ENCODE results near the gene CNTF. TPM values are rescaled to one million over a fixed set of nuclear protein-coding genes. Genes with fewer than 3 reads are reported as not detected.

The CNTF gene
- total and polyA plus RNA-seq, 2 experiments from 2014 or later, result 0.46 to 1.6 TPM

DNA sequence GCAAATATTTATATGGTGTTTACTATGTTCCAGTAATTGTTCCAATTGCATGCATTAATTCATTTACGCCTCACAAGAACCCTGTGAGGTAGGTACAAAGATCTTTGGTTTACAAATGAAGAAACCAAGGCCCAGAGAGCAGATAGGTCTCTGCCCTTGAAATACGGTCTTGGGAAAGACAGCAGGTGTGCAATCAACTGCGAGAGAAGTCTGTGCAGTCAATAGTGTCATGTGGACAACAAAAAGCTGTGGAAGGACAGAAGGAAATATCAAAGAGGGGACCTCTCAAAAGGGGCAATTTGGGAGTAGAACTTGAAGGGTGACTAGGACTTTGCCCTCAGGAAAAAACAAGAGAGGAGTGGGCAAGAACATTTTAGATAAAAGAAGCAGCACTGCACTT lies 8.9 kb downstream of the CNTF start:
- no peak overlapping the region for H2AFZ ChIP-seq
- no peak for DNase-seq
- H3K9ac ChIP-seq, result no peak overlapping the region
- H3K9me2 ChIP-seq (ENCODE audit: insufficient read depth), result no peaks in the 10 kb centered on the region
- no peaks in the 10 kb centered on the region for H3K9me3 ChIP-seq (ENCODE audit: low read depth)
- H3F3A ChIP-seq (ENCODE audit: insufficient read depth), result peaks cover 31% of the 10 kb centered on the region
- in situ Hi-C loops (cut with MboI), result no loop called here
- no peaks in the 10 kb centered on the region for H4K20me1 ChIP-seq (ENCODE audit: insufficient read depth)
- no peak overlapping the region for H3K4me3 ChIP-seq
- no peak overlapping the region for H3K27ac ChIP-seq
- TF ChIP-seq EZH2phosphoT487 (IDR thresholded peaks at IDR 0.05; ENCODE audit: insufficient read depth, low read depth) (no peak), EZH2 (IDR thresholded peaks at IDR 0.05; ENCODE audit: insufficient read depth, poor library complexity, severe bottlenecking) (no peak)
- H3K79me2 ChIP-seq (ENCODE audit: insufficient read depth), result no peaks in the 10 kb centered on the region
- no peaks in the 10 kb centered on the region for H3K27me3 ChIP-seq (replicated peaks; ENCODE audit: insufficient read depth)
- H3K36me3 ChIP-seq (ENCODE audit: low read depth), result no peaks in the 10 kb centered on the region
- H3K4me2 ChIP-seq (ENCODE audit: unreplicated experiment), result no peak overlapping the region
- peaks cover 33% of the 10 kb centered on the region for H3K4me1 ChIP-seq (ENCODE audit: insufficient read depth)
- WGBS, 2 experiments (ENCODE audit: low coverage in 1 of 2, low lambda C conversion rate in 2 of 2, missing lambda C conversion rate in 2 of 2), result 96 to 98% methylated on average over 3 of the region's 3 CpGs

DNA sequence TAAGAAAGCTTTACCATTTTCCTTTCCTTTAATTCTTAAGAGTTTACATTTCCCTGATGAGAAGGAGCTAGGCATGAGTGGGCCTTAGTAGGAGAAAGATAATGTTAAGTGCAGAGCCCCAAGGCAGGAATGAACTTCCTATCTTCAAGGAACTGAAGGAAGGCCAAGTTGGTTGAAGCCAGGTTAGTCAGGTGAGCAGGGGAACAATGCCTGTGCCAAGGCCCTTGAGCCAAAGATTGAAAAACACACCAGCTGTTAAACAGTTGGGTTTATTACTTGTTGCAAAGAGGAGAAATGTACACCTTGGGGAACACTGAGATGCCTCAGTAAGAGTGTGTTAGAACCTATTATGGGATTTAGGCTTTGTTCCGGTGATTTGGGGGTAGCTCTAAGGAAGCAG lies 10.0 kb downstream of the CNTF start:
- TF ChIP-seq EZH2 (IDR thresholded peaks at IDR 0.05; ENCODE audit: insufficient read depth, poor library complexity, severe bottlenecking), result no peak
- no peak for TF ChIP-seq EZH2phosphoT487 (IDR thresholded peaks at IDR 0.05; ENCODE audit: insufficient read depth, low read depth)
- Histone ChIP-seq H3K27me3 (replicated peaks; ENCODE audit: insufficient read depth) (no peaks in the 10 kb centered on the region), H3K9me3 (ENCODE audit: low read depth) (no peaks in the 10 kb centered on the region), H3K4me3 (no peak overlapping the region), H3K36me3 (ENCODE audit: low read depth) (no peaks in the 10 kb centered on the region), H3F3A (ENCODE audit: insufficient read depth) (peaks cover 19% of the 10 kb centered on the region), H4K20me1 (ENCODE audit: insufficient read depth) (no peaks in the 10 kb centered on the region), H3K27ac (no peak overlapping the region), H3K9me2 (ENCODE audit: insufficient read depth) (no peaks in the 10 kb centered on the region), H3K4me2 (ENCODE audit: unreplicated experiment) (no peak overlapping the region), H3K4me1 (ENCODE audit: insufficient read depth) (peaks cover 22% of the 10 kb centered on the region), H3K79me2 (ENCODE audit: insufficient read depth) (no peaks in the 10 kb centered on the region), H2AFZ (no peak overlapping the region), H3K9ac (no peak overlapping the region)
- in situ Hi-C loops (cut with MboI), result no loop called here
- 100% methylated on average over 1 of the region's 1 CpG for WGBS, 2 experiments (ENCODE audit: low coverage in 1 of 2, low lambda C conversion rate in 2 of 2, missing lambda C conversion rate in 2 of 2)
- DNase-seq, result no peak

DNA sequence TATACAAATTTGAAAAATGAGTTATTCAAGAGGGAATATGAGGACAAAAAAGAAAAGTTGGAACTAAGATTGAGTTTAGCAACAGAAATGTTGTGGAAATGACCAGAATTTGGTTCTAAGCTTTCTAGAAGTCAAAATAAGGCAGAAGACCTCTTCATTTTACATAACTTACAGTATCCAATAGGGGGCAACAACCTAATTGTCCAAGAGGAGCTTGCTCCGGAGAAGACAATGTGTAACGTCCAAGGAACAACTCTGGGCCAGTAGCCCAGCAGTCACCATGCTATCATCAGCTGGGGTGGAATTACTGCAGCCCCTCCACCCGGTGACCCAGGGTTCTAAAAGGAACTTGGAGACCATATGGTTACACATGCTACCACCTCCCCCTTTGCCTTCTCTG lies 14.1 kb downstream of the CNTF start:
- in situ Hi-C loops (cut with MboI), result no loop called here
- Histone ChIP-seq H3K9me3 (ENCODE audit: low read depth) (no peaks in the 10 kb centered on the region), H3K4me3 (no peak overlapping the region), H3K4me1 (ENCODE audit: insufficient read depth) (no peaks in the 10 kb centered on the region), H3K27me3 (replicated peaks; ENCODE audit: insufficient read depth) (no peaks in the 10 kb centered on the region), H3K9me2 (ENCODE audit: insufficient read depth) (no peaks in the 10 kb centered on the region), H3K9ac (no peak overlapping the region), H3F3A (ENCODE audit: insufficient read depth) (no peaks in the 10 kb centered on the region), H3K79me2 (ENCODE audit: insufficient read depth) (no peaks in the 10 kb centered on the region), H3K36me3 (ENCODE audit: low read depth) (no peaks in the 10 kb centered on the region), H3K27ac (no peak overlapping the region), H3K4me2 (ENCODE audit: unreplicated experiment) (no peak overlapping the region), H4K20me1 (ENCODE audit: insufficient read depth) (no peaks in the 10 kb centered on the region), H2AFZ (no peak overlapping the region)
- no peak for TF ChIP-seq EZH2 (IDR thresholded peaks at IDR 0.05; ENCODE audit: insufficient read depth, poor library complexity, severe bottlenecking)
- no peak for TF ChIP-seq EZH2phosphoT487 (IDR thresholded peaks at IDR 0.05; ENCODE audit: insufficient read depth, low read depth)
- 43 to 47% methylated on average over 3 of the region's 3 CpGs for WGBS, 2 experiments (ENCODE audit: low coverage in 1 of 2, low lambda C conversion rate in 2 of 2, missing lambda C conversion rate in 2 of 2)
- no peak for DNase-seq

DNA sequence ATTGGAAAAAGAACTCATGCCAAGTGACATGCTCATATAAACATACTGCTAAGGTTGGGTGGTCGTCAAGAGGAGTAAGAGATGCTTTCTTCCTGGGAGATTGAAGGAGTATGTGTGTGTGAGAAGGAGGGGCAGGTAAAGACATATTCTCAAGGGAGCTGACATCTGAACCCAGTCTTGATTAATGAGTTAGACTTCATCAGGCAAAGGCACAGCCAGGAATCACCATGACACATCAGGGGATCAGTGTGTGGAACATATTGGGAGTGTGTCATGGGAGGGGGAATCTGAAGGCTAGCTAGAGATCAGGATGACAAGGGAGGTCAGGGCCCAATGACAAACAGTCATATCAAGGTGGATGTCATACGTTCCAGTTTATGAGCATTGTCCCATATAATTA lies 14.9 kb downstream of the CNTF start:
- no peak overlapping the region for H2AFZ ChIP-seq
- in situ Hi-C loops (cut with MboI), result no loop called here

DNA sequence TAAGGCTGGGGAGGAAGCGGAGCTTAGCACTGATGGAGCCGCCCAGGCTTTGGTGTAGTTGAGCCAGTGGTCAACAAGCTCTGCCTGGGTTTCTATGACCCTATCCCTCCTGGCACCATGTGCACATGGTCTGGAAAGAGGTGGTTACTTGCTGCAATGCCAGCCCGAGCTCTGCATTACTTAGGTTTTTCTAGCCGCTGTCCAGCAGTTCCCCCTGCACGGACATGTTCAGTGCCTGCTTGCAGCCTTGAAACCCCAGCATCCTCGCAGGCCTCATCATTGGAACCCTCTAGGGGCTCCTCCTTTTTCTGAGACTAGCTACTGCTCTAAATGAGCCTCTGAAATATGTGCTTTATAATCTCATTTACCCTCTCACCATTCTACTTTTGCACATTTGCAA lies 16.6 kb downstream of the CNTF start:
- no peaks in the 10 kb centered on the region for H4K20me1 ChIP-seq (ENCODE audit: insufficient read depth)
- H3K9ac ChIP-seq, result no peak overlapping the region
- H3K79me2 ChIP-seq (ENCODE audit: insufficient read depth), result no peaks in the 10 kb centered on the region
- no peaks in the 10 kb centered on the region for H3K36me3 ChIP-seq (ENCODE audit: low read depth)
- no peaks in the 10 kb centered on the region for H3F3A ChIP-seq (ENCODE audit: insufficient read depth)
- H3K9me2 ChIP-seq (ENCODE audit: insufficient read depth), result no peaks in the 10 kb centered on the region
- H3K9me3 ChIP-seq (ENCODE audit: low read depth), result no peaks in the 10 kb centered on the region
- no peak for DNase-seq
- H3K27me3 ChIP-seq (replicated peaks; ENCODE audit: insufficient read depth), result no peaks in the 10 kb centered on the region
- H2AFZ ChIP-seq, result no peak overlapping the region
- no peak overlapping the region for H3K27ac ChIP-seq
- no peak overlapping the region for H3K4me2 ChIP-seq (ENCODE audit: unreplicated experiment)
- 88 to 92% methylated on average over 6 of the region's 6 CpGs for WGBS, 2 experiments (ENCODE audit: low coverage in 1 of 2, low lambda C conversion rate in 2 of 2, missing lambda C conversion rate in 2 of 2)
- no peaks in the 10 kb centered on the region for H3K4me1 ChIP-seq (ENCODE audit: insufficient read depth)
- no peak overlapping the region for H3K4me3 ChIP-seq
- in situ Hi-C loops (cut with MboI), result no loop called here
- no peak for TF ChIP-seq EZH2phosphoT487 (IDR thresholded peaks at IDR 0.05; ENCODE audit: insufficient read depth, low read depth)
- TF ChIP-seq EZH2 (IDR thresholded peaks at IDR 0.05; ENCODE audit: insufficient read depth, poor library complexity, severe bottlenecking), result no peak

More for the DNA sequence above, 14.9 kb downstream of the CNTF start:
- WGBS, 2 experiments (ENCODE audit: low coverage in 1 of 2, low lambda C conversion rate in 2 of 2, missing lambda C conversion rate in 2 of 2), result 85 to 91% methylated on average over 2 of the region's 2 CpGs
- no peaks in the 10 kb centered on the region for H3K4me1 ChIP-seq (ENCODE audit: insufficient read depth)
- H3K4me2 ChIP-seq (ENCODE audit: unreplicated experiment), result no peak overlapping the region
- no peaks in the 10 kb centered on the region for H4K20me1 ChIP-seq (ENCODE audit: insufficient read depth)
- H3K27me3 ChIP-seq (replicated peaks; ENCODE audit: insufficient read depth), result no peaks in the 10 kb centered on the region
- no peaks in the 10 kb centered on the region for H3K9me3 ChIP-seq (ENCODE audit: low read depth)
- no peaks in the 10 kb centered on the region for H3K9me2 ChIP-seq (ENCODE audit: insufficient read depth)
- DNase-seq, result no peak
- no peaks in the 10 kb centered on the region for H3K36me3 ChIP-seq (ENCODE audit: low read depth)
- H3K4me3 ChIP-seq, result no peak overlapping the region
- no peaks in the 10 kb centered on the region for H3K79me2 ChIP-seq (ENCODE audit: insufficient read depth)
- no peak overlapping the region for H3K27ac ChIP-seq
- no peak overlapping the region for H3K9ac ChIP-seq
- TF ChIP-seq EZH2phosphoT487 (IDR thresholded peaks at IDR 0.05; ENCODE audit: insufficient read depth, low read depth) (no peak), EZH2 (IDR thresholded peaks at IDR 0.05; ENCODE audit: insufficient read depth, poor library complexity, severe bottlenecking) (no peak)
- H3F3A ChIP-seq (ENCODE audit: insufficient read depth), result no peaks in the 10 kb centered on the region

All from GM23248 (cell line).